Neural cell (in vitro differentiated cells): Measurements from ENCODE around the gene BMP10. TPM values are rescaled to one million over a fixed set of nuclear protein-coding genes. Genes with fewer than 3 reads are reported as not detected.

ENCODE experiments used
- H2AFZ ChIP-seq: fragments of 200-600, 300-800 bp; sonication (generic), shearing (Covaris generic); 2 replicates; pipeline ENCODE4 v1.6.0; 2014; ENCODE audit warnings: low read depth, mild to moderate bottlenecking, antibody characterized with exemption, low read length, moderate library complexity
- H3F3A ChIP-seq: fragments of 200-600 bp; shearing (Covaris generic); 2 replicates; pipeline ENCODE4 v1.6.1; 2016; ENCODE audit warnings: mild to moderate bottlenecking, moderate library complexity, mixed read lengths, antibody characterized with exemption, low read length; ENCODE audit not compliant: insufficient read depth, poor library complexity, severe bottlenecking
- H3K27ac ChIP-seq: fragments of 200-600, 300-800 bp; sonication (generic), shearing (Covaris generic); 2 replicates; pipeline ENCODE4 v1.5.1; 2014; ENCODE audit warnings: mild to moderate bottlenecking, low read length, moderate library complexity
- H3K27me3 ChIP-seq: fragments of 300-800, 200-600 bp; sonication (generic), shearing (Covaris generic); 2 replicates; pipeline ENCODE4 v1.6.0; 2014; ENCODE audit warnings: mild to moderate bottlenecking, low read depth, low read length, moderate library complexity; ENCODE audit not compliant: insufficient read depth
- H3K36me3 ChIP-seq: fragments of 300-800, 200-600 bp; sonication (generic), shearing (Covaris generic); 2 replicates; pipeline ENCODE4 v1.5.1; 2014; ENCODE audit warnings: mild to moderate bottlenecking, antibody characterized with exemption, low read length, moderate library complexity; ENCODE audit not compliant: insufficient read depth
- H3K4me2 ChIP-seq: fragments of 300-800, 200-600 bp; sonication (generic), shearing (Covaris generic); 2 replicates; pipeline ENCODE4 v1.6.0; 2014; ENCODE audit warnings: mild to moderate bottlenecking, low read length
- H3K4me3 ChIP-seq: fragments of 300-800, 200-600 bp; sonication (generic), shearing (Covaris generic); 2 replicates; pipeline ENCODE4 v1.5.1; 2014; ENCODE audit warnings: mild to moderate bottlenecking, low read length, moderate library complexity
- H3K79me2 ChIP-seq: fragments of 200-600 bp; shearing (Covaris generic); replicated peaks from 2 replicates; pipeline ENCODE4 v1.6.0; 2014; ENCODE audit warnings: mild to moderate bottlenecking, low read length, moderate library complexity; ENCODE audit not compliant: insufficient read depth
- H3K9ac ChIP-seq: fragments of 300-800, 200-600 bp; sonication (generic), shearing (Covaris generic); 2 replicates; pipeline ENCODE4 v1.6.1; 2016; ENCODE audit warnings: mild to moderate bottlenecking, low read length, mixed read lengths
- H3K9me2 ChIP-seq: fragments of 200-600 bp; shearing (Covaris generic); 2 replicates; pipeline ENCODE4 v1.6.1; 2016; ENCODE audit warnings: mild to moderate bottlenecking, low read length, mixed read lengths; ENCODE audit not compliant: insufficient read depth
- H3K9me3 ChIP-seq: fragments of 200-600, 300-800 bp; sonication (generic), shearing (Covaris generic); 2 replicates; pipeline ENCODE4 v1.6.1; 2016; ENCODE audit warnings: mild to moderate bottlenecking, mixed run types, low read length, moderate library complexity, mixed read lengths
- H4K20me1 ChIP-seq: fragments of 200-600 bp; shearing (Covaris generic); 2 replicates; pipeline ENCODE4 v1.6.1; 2016; ENCODE audit warnings: mild to moderate bottlenecking, mixed run types; ENCODE audit not compliant: insufficient read depth
- EP300 ChIP-seq: fragments of 450-650 bp; conservative IDR thresholded peaks from 2 replicates; pipeline ENCODE4 v1.6.1; 2014; ENCODE audit warnings: antibody characterized with exemption, mild to moderate bottlenecking, moderate library complexity; ENCODE audit not compliant: poor library complexity, severe bottlenecking
- EZH2 ChIP-seq: fragments of 200-600, 300-800 bp; shearing (Covaris generic), sonication (generic); IDR thresholded peaks from 2 replicates; pipeline ENCODE4 v1.6.1; 2014; ENCODE audit warnings: antibody characterized with exemption, low read length, borderline replicate concordance, mild to moderate bottlenecking; ENCODE audit not compliant: insufficient read depth, poor library complexity, severe bottlenecking
- MXI1 ChIP-seq: fragments of 450-650 bp; conservative IDR thresholded peaks from 2 replicates; pipeline ENCODE4 v1.6.1; 2014; ENCODE audit warnings: antibody characterized with exemption, mild to moderate bottlenecking; ENCODE audit not compliant: poor library complexity, severe bottlenecking
- POLR2AphosphoS5 ChIP-seq: IDR thresholded peaks from 2 replicates; pipeline ENCODE4 v1.6.1; 2012
- RAD21 ChIP-seq: fragments of 450-650 bp; conservative IDR thresholded peaks from 2 replicates; pipeline ENCODE4 v1.6.1; 2014; ENCODE audit warnings: antibody characterized with exemption, mild to moderate bottlenecking, moderate library complexity
- SMC3 ChIP-seq: fragments of 450-650 bp; conservative IDR thresholded peaks from 2 replicates; pipeline ENCODE4 v1.6.1; 2014; ENCODE audit warnings: antibody characterized with exemption, mild to moderate bottlenecking, moderate library complexity; ENCODE audit not compliant: poor library complexity
- TAF1 ChIP-seq: IDR thresholded peaks from 2 replicates; pipeline ENCODE4 v1.6.1; 2012; ENCODE audit warnings: low read depth
- polyA plus RNA-seq: library from polyadenylated mRNA; depleted of rRNA; stranded (reverse); fragments of >200 nt; gene quantifications from 2 replicates; pipeline ENCODE4 v1.2.3, GENCODE V29; 2014
- TF ChIP-seq, protein P1 (sequence below): IDR thresholded peaks from 2 replicates; pipeline ENCODE4 v1.6.1; 2012; ENCODE audit warnings: borderline replicate concordance
- TF ChIP-seq, protein P2 (sequence below): fragments of 450-650 bp; IDR thresholded peaks from 2 replicates; pipeline ENCODE4 v1.5.1; 2014; ENCODE audit warnings: antibody characterized with exemption, mild to moderate bottlenecking, moderate library complexity; ENCODE audit not compliant: poor library complexity, severe bottlenecking

The BMP10 gene
- polyA plus RNA-seq, 1 donor from 2014 or later = not detected

DNA sequence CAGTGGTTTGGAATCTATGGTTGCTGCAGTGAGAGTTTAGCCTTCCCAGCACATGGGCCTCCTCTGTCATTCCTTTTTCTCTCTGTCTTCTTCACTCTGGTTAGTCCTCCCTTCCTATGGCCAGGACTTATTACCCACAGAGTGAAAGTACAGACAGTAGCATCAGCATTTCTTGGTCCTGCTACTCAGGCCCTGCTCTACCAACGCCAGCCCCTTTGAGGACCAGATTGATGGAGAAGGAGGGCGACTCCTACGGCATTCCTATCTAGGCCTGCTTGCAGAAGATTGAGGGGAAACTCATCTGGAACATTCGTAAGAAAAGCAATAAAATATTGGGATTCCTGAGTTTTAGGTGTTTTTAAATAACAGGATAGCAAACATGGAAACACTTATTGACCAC lies 43.5 kb downstream of the BMP10 start:
- no peaks in the 10 kb centered on the region for H3K9me3 ChIP-seq
- H3K36me3 ChIP-seq = no peaks in the 10 kb centered on the region
- no peak overlapping the region for H3K27ac ChIP-seq
- H3K27me3 ChIP-seq = no peaks in the 10 kb centered on the region
- H3K4me2 ChIP-seq = no peak overlapping the region
- H3K9me2 ChIP-seq = no peaks in the 10 kb centered on the region
- no peak overlapping the region for H3K9ac ChIP-seq
- H3K4me3 ChIP-seq = no peak overlapping the region
- H3K79me2 ChIP-seq = no peaks in the 10 kb centered on the region
- no peaks in the 10 kb centered on the region for H4K20me1 ChIP-seq
- no peak overlapping the region for H2AFZ ChIP-seq
- no peaks in the 10 kb centered on the region for H3F3A ChIP-seq
- no peak for TF ChIP-seq EP300
- TF ChIP-seq RAD21 = no peak

DNA sequence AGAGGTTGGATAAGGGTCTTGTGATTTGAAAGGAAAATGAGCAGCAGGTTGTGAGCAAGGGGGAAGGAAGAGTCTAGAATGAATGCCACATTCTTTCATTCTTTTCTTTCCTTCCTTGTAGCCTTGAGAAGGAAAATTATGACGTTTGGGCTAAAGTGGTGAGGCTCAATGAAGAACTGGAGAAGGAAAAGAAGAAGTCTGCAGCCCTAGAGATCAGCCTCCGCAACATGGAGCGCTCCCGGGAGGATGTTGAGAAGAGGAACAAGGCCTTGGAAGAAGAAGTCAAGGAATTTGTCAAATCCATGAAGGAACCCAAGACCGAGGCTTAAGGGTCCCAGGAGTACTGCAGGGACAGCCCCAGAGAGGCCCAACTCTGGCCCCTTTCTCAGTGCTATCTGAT lies 45.3 kb downstream of the BMP10 start:
- H3K79me2 ChIP-seq = no peaks in the 10 kb centered on the region
- H4K20me1 ChIP-seq = no peaks in the 10 kb centered on the region
- TF ChIP-seq POLR2AphosphoS5 (no peak), TAF1 (no peak), EP300 (no peak), SMC3 (no peak), MXI1 (no peak), RAD21 (no peak), EZH2 (no peak)
- TF ChIP-seq, protein P1, sequence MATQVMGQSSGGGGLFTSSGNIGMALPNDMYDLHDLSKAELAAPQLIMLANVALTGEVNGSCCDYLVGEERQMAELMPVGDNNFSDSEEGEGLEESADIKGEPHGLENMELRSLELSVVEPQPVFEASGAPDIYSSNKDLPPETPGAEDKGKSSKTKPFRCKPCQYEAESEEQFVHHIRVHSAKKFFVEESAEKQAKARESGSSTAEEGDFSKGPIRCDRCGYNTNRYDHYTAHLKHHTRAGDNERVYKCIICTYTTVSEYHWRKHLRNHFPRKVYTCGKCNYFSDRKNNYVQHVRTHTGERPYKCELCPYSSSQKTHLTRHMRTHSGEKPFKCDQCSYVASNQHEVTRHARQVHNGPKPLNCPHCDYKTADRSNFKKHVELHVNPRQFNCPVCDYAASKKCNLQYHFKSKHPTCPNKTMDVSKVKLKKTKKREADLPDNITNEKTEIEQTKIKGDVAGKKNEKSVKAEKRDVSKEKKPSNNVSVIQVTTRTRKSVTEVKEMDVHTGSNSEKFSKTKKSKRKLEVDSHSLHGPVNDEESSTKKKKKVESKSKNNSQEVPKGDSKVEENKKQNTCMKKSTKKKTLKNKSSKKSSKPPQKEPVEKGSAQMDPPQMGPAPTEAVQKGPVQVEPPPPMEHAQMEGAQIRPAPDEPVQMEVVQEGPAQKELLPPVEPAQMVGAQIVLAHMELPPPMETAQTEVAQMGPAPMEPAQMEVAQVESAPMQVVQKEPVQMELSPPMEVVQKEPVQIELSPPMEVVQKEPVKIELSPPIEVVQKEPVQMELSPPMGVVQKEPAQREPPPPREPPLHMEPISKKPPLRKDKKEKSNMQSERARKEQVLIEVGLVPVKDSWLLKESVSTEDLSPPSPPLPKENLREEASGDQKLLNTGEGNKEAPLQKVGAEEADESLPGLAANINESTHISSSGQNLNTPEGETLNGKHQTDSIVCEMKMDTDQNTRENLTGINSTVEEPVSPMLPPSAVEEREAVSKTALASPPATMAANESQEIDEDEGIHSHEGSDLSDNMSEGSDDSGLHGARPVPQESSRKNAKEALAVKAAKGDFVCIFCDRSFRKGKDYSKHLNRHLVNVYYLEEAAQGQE = no peak
- TF ChIP-seq, protein P2, sequence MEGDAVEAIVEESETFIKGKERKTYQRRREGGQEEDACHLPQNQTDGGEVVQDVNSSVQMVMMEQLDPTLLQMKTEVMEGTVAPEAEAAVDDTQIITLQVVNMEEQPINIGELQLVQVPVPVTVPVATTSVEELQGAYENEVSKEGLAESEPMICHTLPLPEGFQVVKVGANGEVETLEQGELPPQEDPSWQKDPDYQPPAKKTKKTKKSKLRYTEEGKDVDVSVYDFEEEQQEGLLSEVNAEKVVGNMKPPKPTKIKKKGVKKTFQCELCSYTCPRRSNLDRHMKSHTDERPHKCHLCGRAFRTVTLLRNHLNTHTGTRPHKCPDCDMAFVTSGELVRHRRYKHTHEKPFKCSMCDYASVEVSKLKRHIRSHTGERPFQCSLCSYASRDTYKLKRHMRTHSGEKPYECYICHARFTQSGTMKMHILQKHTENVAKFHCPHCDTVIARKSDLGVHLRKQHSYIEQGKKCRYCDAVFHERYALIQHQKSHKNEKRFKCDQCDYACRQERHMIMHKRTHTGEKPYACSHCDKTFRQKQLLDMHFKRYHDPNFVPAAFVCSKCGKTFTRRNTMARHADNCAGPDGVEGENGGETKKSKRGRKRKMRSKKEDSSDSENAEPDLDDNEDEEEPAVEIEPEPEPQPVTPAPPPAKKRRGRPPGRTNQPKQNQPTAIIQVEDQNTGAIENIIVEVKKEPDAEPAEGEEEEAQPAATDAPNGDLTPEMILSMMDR = no peak
- no peak overlapping the region for H2AFZ ChIP-seq
- no peaks in the 10 kb centered on the region for H3K36me3 ChIP-seq
- H3F3A ChIP-seq = no peaks in the 10 kb centered on the region
- no peaks in the 10 kb centered on the region for H3K27me3 ChIP-seq
- H3K4me2 ChIP-seq = no peak overlapping the region
- H3K9me2 ChIP-seq = no peaks in the 10 kb centered on the region
- H3K9me3 ChIP-seq = no peaks in the 10 kb centered on the region
- no peak overlapping the region for H3K4me3 ChIP-seq
- H3K9ac ChIP-seq = no peak overlapping the region
- H3K27ac ChIP-seq = no peak overlapping the region

DNA sequence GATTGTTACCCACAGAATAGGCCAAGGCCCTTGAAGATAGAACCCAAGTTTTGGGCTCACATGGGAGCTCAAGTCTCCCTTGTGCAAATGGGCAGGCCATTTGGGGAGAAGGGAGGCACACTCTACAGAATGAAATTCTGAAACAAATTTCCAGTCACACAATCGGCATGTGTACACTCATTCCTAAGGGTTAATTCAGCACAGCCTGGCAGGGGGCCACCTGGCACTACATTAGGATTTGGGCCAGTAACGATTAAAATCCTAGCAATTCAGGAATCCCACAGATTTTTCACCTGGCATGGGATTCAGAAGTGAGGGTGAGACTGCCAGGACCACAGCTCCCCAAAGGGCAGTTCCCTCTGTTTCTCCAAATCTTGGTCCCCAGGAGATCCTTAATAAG lies 46.4 kb downstream of the BMP10 start:
- H3K9ac ChIP-seq = no peak overlapping the region
- H2AFZ ChIP-seq = no peak overlapping the region
- H3K9me3 ChIP-seq = no peaks in the 10 kb centered on the region
- no peak for TF ChIP-seq TAF1
- TF ChIP-seq MXI1 = no peak
- TF ChIP-seq RAD21 = no peak
- no peak for TF ChIP-seq EP300
- TF ChIP-seq, protein P2 = no peak
- no peak for TF ChIP-seq EZH2
- TF ChIP-seq SMC3 = no peak
- TF ChIP-seq POLR2AphosphoS5 = no peak
- TF ChIP-seq, protein P1 = no peak
- no peaks in the 10 kb centered on the region for H4K20me1 ChIP-seq
- no peaks in the 10 kb centered on the region for H3K36me3 ChIP-seq
- no peak overlapping the region for H3K4me2 ChIP-seq
- no peak overlapping the region for H3K4me3 ChIP-seq
- no peaks in the 10 kb centered on the region for H3K79me2 ChIP-seq
- no peak overlapping the region for H3K27ac ChIP-seq
- no peaks in the 10 kb centered on the region for H3K27me3 ChIP-seq
- H3F3A ChIP-seq = no peaks in the 10 kb centered on the region
- H3K9me2 ChIP-seq = no peaks in the 10 kb centered on the region
